Upper lobe of left lung (tissue), 6 donors: Measurements from ENCODE around the gene RBPMS2. TPM values are rescaled to one million over a fixed set of nuclear protein-coding genes. Genes with fewer than 3 reads are reported as not detected.

ENCODE experiments used
- ATAC-seq, 2 donors: fragments of 200-7000 bp; cut with Tn5 transposase; one replicate each; pipeline ENCODE4 v1.9.1; 2022; ENCODE audit warnings: mild to moderate bottlenecking in 2 of 2, moderate library complexity in 2 of 2; ENCODE audit not compliant: low FRiP score in 2 of 2
- DNase-seq, 2 donors: peaks; one replicate each; pipeline ENCODE4 v3.0.0-alpha.2; 2019 to 2020
- H3K27ac ChIP-seq, 4 donors: fragments of 200-600 bp; sonication (generic); one replicate each; pipeline ENCODE4 v1.5.1; 2016 to 2019
- H3K27me3 ChIP-seq, 4 donors: fragments of 200-600 bp; sonication (generic); one replicate each; pipeline ENCODE4 v1.5.1; 2017 to 2019
- H3K36me3 ChIP-seq, 4 donors: fragments of 200-600 bp; sonication (generic); one replicate each; pipeline ENCODE4 v1.5.1; 2016 to 2019
- H3K4me1 ChIP-seq, 4 donors: fragments of 200-600 bp; sonication (generic); one replicate each; pipeline ENCODE4 v1.5.1; 2018 to 2019
- H3K4me3 ChIP-seq, 4 donors: fragments of 200-600 bp; sonication (generic); one replicate each; pipeline ENCODE4 v1.5.1; 2017 to 2019; ENCODE audit warnings: mild to moderate bottlenecking in 2 of 4, moderate library complexity in 1 of 4
- H3K9me3 ChIP-seq, 4 donors: fragments of 200-600 bp; sonication (generic); one replicate each; pipeline ENCODE4 v1.5.1; 2018 to 2019
- EP300 ChIP-seq, 4 donors: sonication (generic); formaldehyde crosslinking; IDR thresholded peaks; one replicate each; pipeline ENCODE4 v1.5.1; 2017; ENCODE audit warnings: antibody characterized with exemption in 4 of 4, control low read depth in 2 of 4
- POLR2A ChIP-seq, 4 donors: fragments of 450-650 bp; IDR thresholded peaks; one replicate each; pipeline ENCODE4 v1.5.1; 2016 to 2017; ENCODE audit warnings: antibody characterized with exemption in 4 of 4, mild to moderate bottlenecking in 2 of 4
- POLR2AphosphoS5 ChIP-seq, 2 donors: sonication (generic); formaldehyde crosslinking; IDR thresholded peaks; one replicate each; pipeline ENCODE4 v1.5.1; 2017; ENCODE audit warnings: antibody characterized with exemption in 2 of 2
- WGBS, 2 donors: methylation state at CpG; one replicate each; pipeline ENCODE4 v1.1.5; 2017 to 2018; 5-methylcytosine and 5-hydroxymethylcytosine counted together
- total RNA-seq, 6 donors: library from RNA; depleted of rRNA in 4 of 6; stranded (reverse); fragments of >200 nt in 4 of 6; gene quantifications; one replicate each; pipeline versions ENCODE4 v1.1.0 to v1.2.1, GENCODE V29; 2016 to 2021
- TF ChIP-seq, protein P1 (sequence below), 6 experiments: fragments of 450-650 bp in 4 of 6; fragments of 200-600 bp in 2 of 6; sonication (generic) in 2 of 6; IDR thresholded peaks; one replicate each; pipeline ENCODE4 v1.5.1; 2016 to 2019; ENCODE audit warnings: antibody characterized with exemption in 6 of 6
- donor health status: DM: no; HTN: no; CAD: no; lungs with moderate emphysema.
- donor health status: DM: no; HTN: yes; CAD: no; lungs with severe emphysema.

Gene RBPMS2
- total RNA-seq, 6 donors from 2014 or later: 1.2 to 3.6 (median 2.0) TPM

DNA sequence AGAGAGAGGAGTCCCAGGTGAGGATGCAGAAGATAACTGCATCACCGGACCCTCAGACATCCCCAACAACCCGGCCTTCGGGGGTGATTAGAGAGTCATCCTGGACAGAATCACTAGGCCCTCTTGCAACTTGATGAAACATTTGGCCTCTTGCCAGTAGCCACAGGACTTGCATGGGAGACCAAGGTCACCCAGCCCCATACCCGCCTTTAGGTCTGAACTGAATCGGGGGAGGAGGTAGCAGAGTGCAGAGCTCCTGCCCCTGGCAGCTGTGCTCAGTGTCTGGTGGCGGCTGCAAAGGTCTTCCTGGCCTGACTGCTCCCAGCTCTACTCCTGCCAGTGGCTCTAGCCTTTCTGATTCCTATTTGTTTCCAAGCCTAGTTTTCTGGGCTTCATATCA is 37.7 kb upstream of the RBPMS2 start:
- H3K27ac ChIP-seq: no peak overlapping the region
- TF ChIP-seq, protein P1, sequence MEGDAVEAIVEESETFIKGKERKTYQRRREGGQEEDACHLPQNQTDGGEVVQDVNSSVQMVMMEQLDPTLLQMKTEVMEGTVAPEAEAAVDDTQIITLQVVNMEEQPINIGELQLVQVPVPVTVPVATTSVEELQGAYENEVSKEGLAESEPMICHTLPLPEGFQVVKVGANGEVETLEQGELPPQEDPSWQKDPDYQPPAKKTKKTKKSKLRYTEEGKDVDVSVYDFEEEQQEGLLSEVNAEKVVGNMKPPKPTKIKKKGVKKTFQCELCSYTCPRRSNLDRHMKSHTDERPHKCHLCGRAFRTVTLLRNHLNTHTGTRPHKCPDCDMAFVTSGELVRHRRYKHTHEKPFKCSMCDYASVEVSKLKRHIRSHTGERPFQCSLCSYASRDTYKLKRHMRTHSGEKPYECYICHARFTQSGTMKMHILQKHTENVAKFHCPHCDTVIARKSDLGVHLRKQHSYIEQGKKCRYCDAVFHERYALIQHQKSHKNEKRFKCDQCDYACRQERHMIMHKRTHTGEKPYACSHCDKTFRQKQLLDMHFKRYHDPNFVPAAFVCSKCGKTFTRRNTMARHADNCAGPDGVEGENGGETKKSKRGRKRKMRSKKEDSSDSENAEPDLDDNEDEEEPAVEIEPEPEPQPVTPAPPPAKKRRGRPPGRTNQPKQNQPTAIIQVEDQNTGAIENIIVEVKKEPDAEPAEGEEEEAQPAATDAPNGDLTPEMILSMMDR (IDR thresholded peaks at IDR 0.05): no peak
- TF ChIP-seq POLR2A (IDR thresholded peaks at IDR 0.05) (no peak), POLR2AphosphoS5 (IDR thresholded peaks at IDR 0.05) (no peak), EP300 (IDR thresholded peaks at IDR 0.05) (no peak)
- DNase-seq (no peak), ATAC-seq (no peak)
- H3K9me3 ChIP-seq: no peaks in the 10 kb centered on the region
- no peaks in the 10 kb centered on the region for H3K27me3 ChIP-seq
- H3K36me3 ChIP-seq: no peaks in the 10 kb centered on the region
- H3K4me3 ChIP-seq: no peak overlapping the region
- no peaks in the 10 kb centered on the region for H3K4me1 ChIP-seq
- WGBS, 2 donors: 72 to 74% methylated on average over 6 of the region's 6 CpGs

- H3K4me3 ChIP-seq: no peak overlapping the region
- H3K4me1 ChIP-seq: no peaks in the 10 kb centered on the region
- WGBS, 2 donors: 55 to 76% methylated on average over 4 to 6 of the region's 6 CpGs
- no peak for TF ChIP-seq POLR2AphosphoS5 (IDR thresholded peaks at IDR 0.05)
- no peak for TF ChIP-seq POLR2A (IDR thresholded peaks at IDR 0.05)
- TF ChIP-seq, protein P1 (IDR thresholded peaks at IDR 0.05): no peak
- no peak for TF ChIP-seq EP300 (IDR thresholded peaks at IDR 0.05)
- DNase-seq (no peak), ATAC-seq (no peak)
- H3K27ac ChIP-seq: no peak overlapping the region
- no peaks in the 10 kb centered on the region for H3K36me3 ChIP-seq
- no peaks in the 10 kb centered on the region for H3K27me3 ChIP-seq
- H3K9me3 ChIP-seq: no peaks in the 10 kb centered on the region
These were observed 35.3 kb upstream of the RBPMS2 start for GRCh38 chr15:64810497-64811326.

- 33 to 38% methylated on average over 14 of the region's 14 CpGs for WGBS, 2 donors
These were observed 34.5 kb upstream of the RBPMS2 start for GRCh38 chr15:64809649-64810496.

DNA sequence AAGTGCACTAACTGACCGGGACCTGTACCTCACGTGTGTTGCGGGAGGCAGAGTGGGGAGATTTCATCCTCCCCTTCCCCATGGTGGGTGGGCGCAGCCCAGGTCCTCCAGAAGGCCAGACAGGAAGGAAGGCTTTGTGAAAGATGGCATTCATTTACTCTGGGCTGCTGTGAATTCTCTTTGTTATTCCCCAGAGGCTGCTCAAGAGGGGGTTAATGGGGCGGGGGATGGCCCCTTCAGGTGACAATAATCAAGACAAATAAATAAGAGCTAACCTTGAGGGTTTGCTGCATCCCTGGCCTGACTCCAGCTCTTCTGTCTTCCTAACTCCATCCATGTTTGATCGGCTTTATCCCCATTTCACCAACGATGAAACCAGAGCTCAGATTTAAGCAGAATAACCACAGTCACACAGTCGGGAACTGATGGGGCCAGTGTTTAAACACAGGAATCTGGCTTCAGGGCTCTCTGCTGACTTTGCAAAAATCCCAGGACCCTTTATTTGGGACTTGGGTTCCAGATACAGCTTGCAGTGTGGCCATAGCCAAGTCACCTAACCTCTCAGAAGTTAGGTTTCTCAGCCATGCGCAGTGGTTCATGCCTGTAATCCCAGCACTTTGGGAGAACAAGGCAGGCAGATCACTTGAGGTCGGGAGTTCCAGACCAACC is 33.5 kb upstream of the RBPMS2 start:
- Histone ChIP-seq H3K4me1 (no peaks in the 10 kb centered on the region), H3K27ac (no peak overlapping the region), H3K4me3 (no peak overlapping the region), H3K36me3 (no peaks in the 10 kb centered on the region), H3K27me3 (no peaks in the 10 kb centered on the region), H3K9me3 (no peaks in the 10 kb centered on the region)
- no peak for TF ChIP-seq POLR2A (IDR thresholded peaks at IDR 0.05)
- TF ChIP-seq, protein P1 (IDR thresholded peaks at IDR 0.05): no peak
- no peak for TF ChIP-seq POLR2AphosphoS5 (IDR thresholded peaks at IDR 0.05)
- TF ChIP-seq EP300 (IDR thresholded peaks at IDR 0.05): no peak
- ATAC-seq (no peak), DNase-seq (no peak)
- 70 to 73% methylated on average over 8 to 10 of the region's 10 CpGs for WGBS, 2 donors

More at GRCh38 chr15:64809649-64810496, 34.5 kb upstream of the RBPMS2 start:
- no peak overlapping the region for H3K27ac ChIP-seq
- H3K4me1 ChIP-seq: no peaks in the 10 kb centered on the region
- no peaks in the 10 kb centered on the region for H3K9me3 ChIP-seq
- ATAC-seq (peak; percentile 75 to 93), DNase-seq (peak; percentile 71 to 84)
- H3K36me3 ChIP-seq: no peaks in the 10 kb centered on the region
- H3K4me3 ChIP-seq: no peak overlapping the region
- TF ChIP-seq, protein P1 (IDR thresholded peaks at IDR 0.05): peak; percentile 72 to 97 (median 86)
- no peak for TF ChIP-seq EP300 (IDR thresholded peaks at IDR 0.05)
- TF ChIP-seq POLR2A (IDR thresholded peaks at IDR 0.05): no peak
- no peaks in the 10 kb centered on the region for H3K27me3 ChIP-seq
